Upper lobe of right lung (tissue), 1 donor: ENCODE data around the gene PLD3. TPM values are rescaled to one million over a fixed set of nuclear protein-coding genes. Genes with fewer than 3 reads are reported as not detected.
A peak's percentile ranks its signal among the peaks of the same experiment; 100 is the strongest.

Experiments
- ATAC-seq: fragments of 200-7000 bp; cut with Tn5 transposase; one replicate; pipeline ENCODE4 v1.9.1; 2020; ENCODE audit warnings: mild to moderate bottlenecking, moderate library complexity
- DNase-seq: peaks from one replicate; pipeline ENCODE4 v3.0.0-alpha.2; 2020
- H3K27ac ChIP-seq: fragments of 200-600 bp; one replicate; pipeline ENCODE4 v1.8.0; 2022
- H3K27me3 ChIP-seq: fragments of 200-600 bp; one replicate; pipeline ENCODE4 v1.8.0; 2022; ENCODE audit warnings: mild to moderate bottlenecking
- H3K36me3 ChIP-seq: fragments of 200-600 bp; one replicate; pipeline ENCODE4 v1.8.0; 2022
- H3K4me1 ChIP-seq: fragments of 200-600 bp; one replicate; pipeline ENCODE4 v1.8.0; 2022
- H3K4me3 ChIP-seq: fragments of 200-600 bp; one replicate; pipeline ENCODE4 v1.8.0; 2022; ENCODE audit warnings: mild to moderate bottlenecking
- H3K9me3 ChIP-seq: fragments of 200-600 bp; one replicate; pipeline ENCODE4 v1.8.0; 2022
- intact Hi-C: fragments of 100-400 bp; cut with DNase I; formaldehyde crosslinking; loops from one replicate; pipeline ENCODE4 v1.11.0; 2022
- total RNA-seq: library from RNA; stranded (reverse); fragmentation: NEBNext Ultra II Directional; extraction: Animal tissue kit (Norgen Biotek cat#: 25700); gene quantifications from one replicate; pipeline ENCODE4 v1.2.1, GENCODE V29; 2021
- TF ChIP-seq, protein P1 (sequence below): fragments of 200-600 bp; IDR thresholded peaks from one replicate; pipeline ENCODE4 v1.8.0; 2022; ENCODE audit warnings: antibody characterized with exemption
- donor health status: DM: no; HTN: yes; CAD: no; lungs with severe emphysema.

The PLD3 gene
- total RNA-seq, 1 donor from 2014 or later, result 432 TPM

GRCh38 chr19:40360708-40361241 lies 12.3 kb downstream of the PLD3 start:
- intact Hi-C loops, result no loop called here
- TF ChIP-seq, protein P1, sequence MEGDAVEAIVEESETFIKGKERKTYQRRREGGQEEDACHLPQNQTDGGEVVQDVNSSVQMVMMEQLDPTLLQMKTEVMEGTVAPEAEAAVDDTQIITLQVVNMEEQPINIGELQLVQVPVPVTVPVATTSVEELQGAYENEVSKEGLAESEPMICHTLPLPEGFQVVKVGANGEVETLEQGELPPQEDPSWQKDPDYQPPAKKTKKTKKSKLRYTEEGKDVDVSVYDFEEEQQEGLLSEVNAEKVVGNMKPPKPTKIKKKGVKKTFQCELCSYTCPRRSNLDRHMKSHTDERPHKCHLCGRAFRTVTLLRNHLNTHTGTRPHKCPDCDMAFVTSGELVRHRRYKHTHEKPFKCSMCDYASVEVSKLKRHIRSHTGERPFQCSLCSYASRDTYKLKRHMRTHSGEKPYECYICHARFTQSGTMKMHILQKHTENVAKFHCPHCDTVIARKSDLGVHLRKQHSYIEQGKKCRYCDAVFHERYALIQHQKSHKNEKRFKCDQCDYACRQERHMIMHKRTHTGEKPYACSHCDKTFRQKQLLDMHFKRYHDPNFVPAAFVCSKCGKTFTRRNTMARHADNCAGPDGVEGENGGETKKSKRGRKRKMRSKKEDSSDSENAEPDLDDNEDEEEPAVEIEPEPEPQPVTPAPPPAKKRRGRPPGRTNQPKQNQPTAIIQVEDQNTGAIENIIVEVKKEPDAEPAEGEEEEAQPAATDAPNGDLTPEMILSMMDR, result no peak
- H3K4me3 ChIP-seq, result no peak overlapping the region
- DNase-seq (no peak), ATAC-seq (peak; percentile 44)
- peaks cover 3% of the 10 kb centered on the region for H3K36me3 ChIP-seq
- H3K27ac ChIP-seq, result peak overlapping the region; percentile 7
- H3K9me3 ChIP-seq, result no peaks in the 10 kb centered on the region
- no peaks in the 10 kb centered on the region for H3K27me3 ChIP-seq
- H3K4me1 ChIP-seq, result peaks cover 11% of the 10 kb centered on the region

- Histone ChIP-seq H3K27ac (no peak overlapping the region), H3K36me3 (peaks cover 12% of the 10 kb centered on the region), H3K4me3 (no peak overlapping the region), H3K4me1 (peaks cover 11% of the 10 kb centered on the region), H3K27me3 (no peaks in the 10 kb centered on the region), H3K9me3 (no peaks in the 10 kb centered on the region)
- ATAC-seq (no peak), DNase-seq (no peak)
- TF ChIP-seq, protein P1, result no peak
- intact Hi-C loops, result no loop called here
Measured at GRCh38 chr19:40362160-40362559, 13.7 kb downstream of the PLD3 start.

GRCh38 chr19:40363069-40363468 lies 14.6 kb downstream of the PLD3 start:
- Histone ChIP-seq H3K4me1 (peaks cover 8% of the 10 kb centered on the region), H3K4me3 (no peak overlapping the region), H3K36me3 (peaks cover 21% of the 10 kb centered on the region), H3K27me3 (no peaks in the 10 kb centered on the region), H3K9me3 (no peaks in the 10 kb centered on the region), H3K27ac (no peak overlapping the region)
- ATAC-seq, result no peak
- DNase-seq, result no peak
- TF ChIP-seq, protein P1, result no peak
- intact Hi-C loops, result no loop called here

DNA sequence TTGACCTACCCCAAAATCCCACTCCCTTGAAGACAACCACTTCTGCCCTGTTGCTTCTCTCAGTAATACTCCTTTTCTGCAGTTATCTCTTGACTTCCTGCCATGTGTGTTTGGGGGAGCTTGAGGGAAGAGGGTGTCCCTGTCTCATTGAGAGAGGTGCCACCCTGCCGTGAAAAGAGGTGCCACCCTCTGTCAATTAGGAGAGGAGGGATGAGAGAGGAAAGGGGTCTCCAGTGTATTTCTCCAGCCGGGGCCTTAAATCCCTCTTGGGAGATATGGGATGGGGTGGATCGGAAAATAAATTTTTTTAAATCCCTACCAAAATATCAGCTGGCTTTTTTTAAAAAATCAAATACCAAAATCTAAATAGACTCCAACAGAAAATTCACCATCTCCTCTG lies 16.5 kb downstream of the PLD3 start:
- no peaks in the 10 kb centered on the region for H3K9me3 ChIP-seq
- H3K4me1 ChIP-seq, result peaks cover 8% of the 10 kb centered on the region
- H3K27me3 ChIP-seq, result no peaks in the 10 kb centered on the region
- TF ChIP-seq, protein P1, result no peak
- ATAC-seq, result no peak
- peak overlapping the region; percentile 47 for H3K4me3 ChIP-seq
- H3K27ac ChIP-seq, result no peak overlapping the region
- intact Hi-C loops, result no loop called here
- peaks cover 31% of the 10 kb centered on the region for H3K36me3 ChIP-seq
- DNase-seq, result no peak

DNA sequence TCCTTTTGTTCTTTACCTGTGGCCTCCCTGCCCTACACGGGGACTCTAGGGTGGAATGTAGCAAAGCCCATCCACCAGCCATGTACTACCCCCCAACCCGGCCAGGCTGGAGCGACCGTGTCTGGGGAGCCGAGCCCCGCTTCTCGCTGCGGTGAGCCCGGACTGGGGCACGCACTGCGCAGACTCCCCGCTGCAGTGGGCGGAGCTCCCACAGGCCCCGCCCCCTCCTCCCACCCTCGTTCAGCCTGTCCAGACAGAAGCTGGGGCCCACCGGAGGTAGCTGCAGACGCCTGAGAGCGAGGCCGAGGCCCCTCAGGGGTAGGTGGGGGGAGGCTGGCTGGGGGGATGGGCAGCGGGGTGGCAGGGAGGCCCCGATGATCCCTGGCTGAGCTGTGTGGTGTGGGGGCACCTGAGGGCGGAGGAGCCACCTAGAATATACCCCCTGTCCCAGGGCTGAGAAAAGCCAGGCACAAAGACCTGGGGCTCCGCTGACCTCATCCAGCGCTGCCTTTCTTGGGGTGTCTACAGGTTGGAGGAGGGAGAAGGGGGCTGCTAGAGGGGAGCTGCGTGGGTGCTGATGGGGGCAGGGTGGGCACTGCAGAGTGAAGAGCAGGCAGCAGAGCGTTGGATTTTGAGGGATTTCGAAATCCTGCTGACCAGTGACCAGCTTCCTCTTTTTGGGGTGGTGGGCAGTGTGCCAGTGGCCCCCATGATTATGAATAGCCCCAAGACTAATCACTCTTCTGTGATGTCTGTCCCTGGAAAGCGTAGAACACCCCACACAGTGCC lies 17.3 kb downstream of the PLD3 start:
- DNase-seq (peak; percentile 91), ATAC-seq (peak; percentile 93)
- Histone ChIP-seq H3K27ac (no peak overlapping the region), H3K27me3 (no peaks in the 10 kb centered on the region), H3K9me3 (no peaks in the 10 kb centered on the region), H3K4me3 (peak overlapping the region; percentile 47), H3K4me1 (peaks cover 8% of the 10 kb centered on the region), H3K36me3 (peaks cover 39% of the 10 kb centered on the region)
- TF ChIP-seq, protein P1, result no peak
- intact Hi-C loops, result no loop called here
